Hepatocyte (in vitro differentiated cells): ENCODE measurements around the gene CARD8.
"Not testable (repeated sequence)": the region's sequence is repeated elsewhere in the genome, so short reads cannot be mapped to it uniquely, and the experiment has no call there.

Experiments used
- CTCF ChIP-seq: fragments of 200-600 bp; sonication (generic); IDR thresholded peaks from 2 replicates; pipeline ENCODE4 v1.5.1; 2016; ENCODE audit warnings: antibody characterized with exemption, mild to moderate bottlenecking; ENCODE audit not compliant: poor library complexity
- EZH2 ChIP-seq: fragments of 200-600 bp; sonication (generic); IDR thresholded peaks from 2 replicates; pipeline ENCODE4 v1.6.1; 2016; ENCODE audit warnings: antibody characterized with exemption, mild to moderate bottlenecking, borderline replicate concordance

GRCh38 chr19:48260359-48260714 lies 4.6 kb upstream of the CARD8 start:
- TF ChIP-seq CTCF, EZH2: not testable (repeated sequence)
